ENCODE results near the gene GLT6D1. TPM values are rescaled to one million over a fixed set of nuclear protein-coding genes. Genes with fewer than 3 reads are reported as not detected.

Gene GLT6D1
- not detected for total RNA-seq

GRCh38 chr9:135639196-135639595 lies at the start of gene GLT6D1:
Gene GLT6D1, minus strand, starts transcription at chr9:135639540. Its CDS starts 353 bp downstream, at chr9:135639187.

DNA sequence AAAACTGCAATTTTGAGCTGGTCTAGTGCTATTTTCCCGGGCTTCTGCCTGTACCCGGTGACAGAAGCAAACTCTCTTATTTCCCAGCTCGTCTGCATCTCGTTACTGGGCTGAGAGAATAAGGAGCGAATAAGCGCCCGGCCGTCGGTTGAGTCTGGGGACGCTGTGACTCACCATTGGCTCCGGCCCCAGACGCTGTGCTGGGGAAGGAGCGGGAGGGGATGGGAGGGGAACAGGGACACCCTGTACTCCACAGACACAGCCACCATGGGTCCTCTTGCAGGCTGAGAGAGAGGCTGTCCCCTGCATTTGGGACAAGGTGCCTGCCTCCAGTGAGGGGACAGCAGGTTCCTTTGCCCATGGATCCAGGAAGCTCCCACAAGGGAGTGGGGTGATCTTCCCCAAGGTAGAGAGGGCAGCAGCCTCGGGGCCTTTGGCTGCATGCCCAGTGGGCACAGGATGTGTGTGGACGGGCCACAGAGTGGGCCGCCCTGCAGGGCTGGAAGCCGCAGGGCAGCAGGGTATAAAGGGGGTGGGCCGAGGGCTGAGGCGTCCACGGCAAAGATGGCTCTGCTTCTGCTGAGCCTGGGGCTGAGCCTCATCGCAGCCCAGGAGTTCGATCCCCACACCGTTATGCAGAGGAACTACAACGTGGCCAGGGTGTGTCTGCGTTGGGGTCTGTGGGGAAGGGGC lies 23.6 kb upstream of the GLT6D1 start, which contains the start of gene LCN9:
LCN9 (plus strand) TSS at position 552 of the 693 bp plus-strand sequence; CDS start at position 565, 13 bp downstream.

Other genes with a start within 250 kb of the GLT6D1 start
- gene PPP1R26, start 159.8 kb downstream of the GLT6D1 start, total RNA-seq: under 1 TPM; 0.10 to 0.26 TPM
- gene MRPS2, start 138.9 kb downstream of the GLT6D1 start, total RNA-seq: 10 to 100 TPM; 29.2 to 29.8 TPM
- not detected for gene LCN1, start 118.1 kb downstream of the GLT6D1 start, total RNA-seq
- not detected for gene OBP2A, start 93.4 kb downstream of the GLT6D1 start, total RNA-seq
- gene PAEP, start 77.8 kb downstream of the GLT6D1 start, total RNA-seq: not detected
- gene LCN9, start 23.8 kb upstream of the GLT6D1 start, total RNA-seq: not detected
- gene SOHLH1, start 59.9 kb upstream of the GLT6D1 start, total RNA-seq: not detected
- not detected for gene KCNT1, start 62.6 kb upstream of the GLT6D1 start, total RNA-seq

Data from activated naive CD4-positive, alpha-beta T cell treated with anti-CD3 and anti-CD28 coated beads, Interleukin-2, amount 10 ng/mL, durations not matched to agents 5 hours and 36 hours (primary cell).